ENCODE data around the gene CNOT11. TPM values are rescaled to one million over a fixed set of nuclear protein-coding genes. Genes with fewer than 3 reads are reported as not detected.

The CNOT11 gene
- total and polyA plus RNA-seq, 2 of the 4 experiments (the other 2 are of a cell fraction), result 36.4 to 55.8 TPM

- H3K9ac ChIP-seq (ENCODE audit: low read depth, low read length), result no peak overlapping the region
- no peak overlapping the region for H3K4ac ChIP-seq (ENCODE audit: low read depth, low read length)
- peaks cover 16% of the 10 kb centered on the region for H3K36me3 ChIP-seq (ENCODE audit: control insufficient read depth, insufficient read depth, low read length)
- H3K9me1 ChIP-seq (ENCODE audit: insufficient read depth, low read length), result peaks cover 12% of the 10 kb centered on the region
- no peak overlapping the region for H3K18ac ChIP-seq (ENCODE audit: low read depth, low read length)
- H2AFZ ChIP-seq (replicated peaks; ENCODE audit: low read length, poor library complexity), result no peak overlapping the region
- 100% methylated on average over 1 of the region's 2 CpGs; no CpG with 5 or more reads in 1 of the 2 experiments for WGBS, 2 experiments (ENCODE audit: extremely low coverage in 2 of 2, insufficient read length in 1 of 2)
- H3K9me3 ChIP-seq (ENCODE audit: control insufficient read depth, insufficient read depth, low read length), result peaks cover 2% of the 10 kb centered on the region; the same call in 1 of the 2 replicates
- H4K8ac ChIP-seq (ENCODE audit: low read depth in 2 of 2, low read length in 2 of 2), result no peak overlapping the region
- POLR2A ChIA-PET (ENCODE audit: unreplicated experiment), result no interaction called here
- H4K5ac ChIP-seq (ENCODE audit: low read depth, low read length), result no peak overlapping the region
- peaks cover 12% of the 10 kb centered on the region for H3K4me1 ChIP-seq (ENCODE audit: control insufficient read depth, insufficient read depth, low read length)
- no peak overlapping the region for H2BK5ac ChIP-seq (ENCODE audit: low read depth, low read length, poor library complexity, severe bottlenecking)
- no peak overlapping the region for H3K4me2 ChIP-seq (ENCODE audit: low read depth, low read length)
- no peak overlapping the region for H2BK120ac ChIP-seq (ENCODE audit: low read depth, low read length)
- H2BK20ac ChIP-seq (ENCODE audit: low read depth, low read length), result no peak overlapping the region
- BruUV-seq (replicated peaks), result no TSS peak
- in situ Hi-C loops (cut with MboI; ENCODE audit: low sequenced_read_pairs) (no loop called here), dilution Hi-C loops (cut with HindIII; ENCODE audit: low sequenced_read_pairs, unreplicated experiment) (no loop called here), intact Hi-C loops (cut with micrococcal nuclease) (no loop called here)
- H3K14ac ChIP-seq (replicated peaks; ENCODE audit: low read depth, low read length), result no peak overlapping the region
- peaks cover 28 to 60% of the 10 kb centered on the region in 2 experiments for H3K79me1 ChIP-seq (ENCODE audit: low read depth in 1 of 2, low read length in 2 of 2)
- H4K20me1 ChIP-seq (ENCODE audit: insufficient read depth, low read length), result peaks cover 21% of the 10 kb centered on the region; the same call in 1 of the 2 replicates
- H4K91ac ChIP-seq (ENCODE audit: insufficient read depth, low read depth, low read length), result no peak overlapping the region
- no peak overlapping the region for H2AK9ac ChIP-seq (replicated peaks; ENCODE audit: low read depth, low read length, poor library complexity)
- no peak overlapping the region for H3K56ac ChIP-seq (ENCODE audit: extremely low read depth, insufficient read depth, low read length)
- H2AK5ac ChIP-seq (ENCODE audit: low read depth, low read length), result no peak overlapping the region
- TF ChIP-seq CHD1 (IDR thresholded peaks at IDR 0.05; ENCODE audit: low read depth, low read length) (no peak), MAFK (IDR thresholded peaks at IDR 0.05; ENCODE audit: low read depth, low read length) (no peak), RCOR1 (IDR thresholded peaks at IDR 0.05; ENCODE audit: insufficient replicate concordance, low read length) (no peak), FOS (IDR thresholded peaks at IDR 0.05; ENCODE audit: low read depth, low read length) (no peak), NFE2L2 (IDR thresholded peaks at IDR 0.05; ENCODE audit: low read depth, low read length) (no peak), RFX5 (IDR thresholded peaks at IDR 0.05; ENCODE audit: low read depth, low read length) (no peak), MAZ (IDR thresholded peaks at IDR 0.05; ENCODE audit: borderline replicate concordance, low read depth, low read length) (no peak), SMC3 (IDR thresholded peaks at IDR 0.05; ENCODE audit: low read depth, low read length) (no peak), ELK1 (IDR thresholded peaks at IDR 0.05; ENCODE audit: borderline replicate concordance, low read depth, low read length) (no peak), BHLHE40 (IDR thresholded peaks at IDR 0.05; ENCODE audit: low read depth, low read length) (no peak), CEBPB (IDR thresholded peaks at IDR 0.05; ENCODE audit: low read depth, low read length) (no peak), CTCF (conservative IDR thresholded peaks at IDR 0.05; ENCODE audit: low read depth, low read length) (no peak), MXI1 (IDR thresholded peaks at IDR 0.05; ENCODE audit: borderline replicate concordance, low read depth, low read length) (no peak), RAD21 (IDR thresholded peaks at IDR 0.05; ENCODE audit: low read length) (no peak), POLR2A (IDR thresholded peaks at IDR 0.05; ENCODE audit: low read depth, low read length) (no peak)
- TF ChIP-seq, protein P1, sequence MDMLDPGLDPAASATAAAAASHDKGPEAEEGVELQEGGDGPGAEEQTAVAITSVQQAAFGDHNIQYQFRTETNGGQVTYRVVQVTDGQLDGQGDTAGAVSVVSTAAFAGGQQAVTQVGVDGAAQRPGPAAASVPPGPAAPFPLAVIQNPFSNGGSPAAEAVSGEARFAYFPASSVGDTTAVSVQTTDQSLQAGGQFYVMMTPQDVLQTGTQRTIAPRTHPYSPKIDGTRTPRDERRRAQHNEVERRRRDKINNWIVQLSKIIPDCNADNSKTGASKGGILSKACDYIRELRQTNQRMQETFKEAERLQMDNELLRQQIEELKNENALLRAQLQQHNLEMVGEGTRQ (IDR thresholded peaks at IDR 0.05; ENCODE audit: low read depth, low read length), result no peak
- H3K27me3 ChIP-seq (ENCODE audit: control insufficient read depth, insufficient read depth, low read length), result no peaks in the 10 kb centered on the region
- ATAC-seq (ENCODE audit: low read depth) (no peak), DNase-seq (no peak)
- CTCF ChIA-PET, result interaction anchor here (0.6 kb wide), 1 partner anchor 550 kb away, joined by 5 read pairs; no protein-coding TSS in a partner anchor
- no peak overlapping the region for H3K27ac ChIP-seq (ENCODE audit: insufficient read depth, low read length)
- no peak overlapping the region for H3K23ac ChIP-seq (ENCODE audit: low read depth, low read length)
- no peak overlapping the region for H2BK15ac ChIP-seq (ENCODE audit: low read depth, low read length)
- H3K4me3 ChIP-seq (ENCODE audit: insufficient read depth, low read depth, low read length), result no peak overlapping the region
Measured at GRCh38 chr2:101256316-101256715, 3.6 kb downstream of the CNOT11 start.
